AG08395 (cell line): Measurements from ENCODE around the gene MROH9.
A peak's percentile ranks its signal among the peaks of the same experiment; 100 is the strongest.

ENCODE experiments used
- DNase-seq: peaks from one replicate; pipeline ENCODE4 v3.0.0; 2012; ENCODE audit warnings: mixed read lengths, low spot score

Gene MROH9

GRCh38 chr1:170970256-170970655 lies 34.9 kb downstream of the MROH9 start:
- no peak for DNase-seq

- DNase-seq, result no peak
Observed at GRCh38 chr1:170978371-170978910, 43.1 kb downstream of the MROH9 start.

GRCh38 chr1:170985406-170985805 lies 50.1 kb downstream of the MROH9 start:
- DNase-seq, result no peak

- DNase-seq, result no peak
Observed at GRCh38 chr1:170986901-170987300, 51.6 kb downstream of the MROH9 start.

DNA sequence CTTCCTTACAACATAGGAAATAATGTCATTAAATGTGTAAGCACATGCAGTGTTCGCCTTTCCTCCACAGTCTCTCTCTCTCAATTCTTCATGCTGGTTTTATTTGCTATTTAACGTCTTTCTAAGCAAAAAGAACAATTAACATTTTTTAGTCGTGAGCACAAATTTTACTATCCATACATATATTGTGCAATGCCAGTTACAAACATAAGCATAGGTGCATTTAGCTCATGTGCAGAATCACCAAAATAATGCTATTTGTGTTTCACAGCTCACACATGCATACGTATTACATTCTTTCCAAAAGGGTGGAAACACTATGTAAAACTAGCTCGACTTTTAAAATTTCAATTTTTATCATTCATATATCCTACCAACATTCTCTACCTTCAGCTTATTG lies 52.1 kb downstream of the MROH9 start:
- no peak for DNase-seq

DNA sequence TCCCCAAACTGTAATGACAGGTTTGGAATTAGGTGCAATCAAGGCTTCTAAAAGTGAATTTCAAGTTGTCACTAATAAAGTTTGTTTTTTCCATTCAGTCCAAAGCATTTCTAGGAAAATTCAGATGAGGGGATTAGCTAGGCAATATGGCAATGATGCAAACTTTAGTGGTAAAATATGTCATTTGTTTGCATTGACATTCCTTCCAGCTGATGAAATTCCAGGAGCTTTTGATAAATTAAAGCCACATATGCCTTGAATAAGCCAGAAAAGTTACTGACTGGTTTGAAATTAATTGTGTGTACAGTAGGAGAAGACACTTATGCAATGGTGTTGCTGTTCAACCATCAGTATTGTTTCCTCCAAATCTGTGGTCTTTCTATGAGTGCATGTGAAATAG lies 57.8 kb downstream of the MROH9 start:
- DNase-seq, result no peak

GRCh38 chr1:170993717-170994116 lies 58.4 kb downstream of the MROH9 start:
- DNase-seq, result no peak

DNA sequence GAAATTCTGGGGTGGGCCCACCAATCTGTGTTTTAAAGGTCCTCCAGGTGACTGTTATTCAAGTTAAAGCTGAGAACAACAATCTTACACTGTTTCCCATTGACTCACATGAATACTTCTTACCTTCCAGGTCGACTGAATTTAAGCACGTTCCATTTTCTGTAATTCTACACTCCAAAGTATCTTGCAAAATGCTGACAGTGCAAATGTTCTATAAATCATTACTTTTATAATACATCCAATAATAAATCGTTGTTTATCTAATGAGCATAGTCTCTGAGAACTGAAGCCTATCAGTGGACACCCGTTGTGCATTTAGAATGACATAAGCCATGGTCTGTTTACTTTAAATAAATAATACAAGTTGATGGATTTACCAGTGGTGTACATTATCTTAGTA lies 79.5 kb downstream of the MROH9 start:
- no peak for DNase-seq

DNA sequence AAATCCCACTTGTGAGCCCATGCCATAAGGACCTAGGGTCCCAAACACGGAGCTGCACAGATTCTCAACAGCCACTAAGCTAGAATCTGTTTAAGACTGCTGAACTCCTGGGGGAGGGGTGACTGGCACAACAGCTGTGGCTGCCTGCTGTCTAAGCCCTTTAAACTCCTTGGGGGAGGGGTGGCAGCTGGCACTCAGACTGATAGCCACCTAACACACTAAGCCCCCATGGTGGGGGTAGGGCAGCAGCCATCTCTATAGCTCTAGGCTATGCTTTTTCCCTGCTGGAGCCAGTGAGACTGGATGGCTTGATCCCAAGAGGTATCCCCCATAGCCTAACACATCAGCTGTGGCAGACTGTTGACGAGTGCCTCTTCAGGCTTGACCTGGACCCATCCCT lies 82.1 kb downstream of the MROH9 start:
- no peak for DNase-seq

DNA sequence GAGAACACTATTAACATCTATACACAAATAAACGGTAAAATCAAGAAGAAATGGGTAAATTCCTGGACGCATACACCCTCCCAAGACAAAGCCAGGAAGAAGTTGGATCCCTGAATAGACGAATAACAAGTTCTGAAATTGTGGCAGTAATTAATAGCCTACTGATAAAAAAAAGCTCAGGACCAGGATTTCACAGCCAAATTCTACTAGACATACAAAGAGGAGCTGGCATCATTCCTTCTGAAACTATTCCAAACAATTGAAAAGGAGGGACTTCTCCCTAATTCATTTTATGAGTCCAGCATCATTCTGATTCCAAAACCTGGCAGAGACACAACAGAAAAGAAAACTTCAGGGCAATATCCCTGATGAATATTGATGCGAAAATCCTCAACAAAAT lies 84.6 kb downstream of the MROH9 start:
- no peak for DNase-seq

DNA sequence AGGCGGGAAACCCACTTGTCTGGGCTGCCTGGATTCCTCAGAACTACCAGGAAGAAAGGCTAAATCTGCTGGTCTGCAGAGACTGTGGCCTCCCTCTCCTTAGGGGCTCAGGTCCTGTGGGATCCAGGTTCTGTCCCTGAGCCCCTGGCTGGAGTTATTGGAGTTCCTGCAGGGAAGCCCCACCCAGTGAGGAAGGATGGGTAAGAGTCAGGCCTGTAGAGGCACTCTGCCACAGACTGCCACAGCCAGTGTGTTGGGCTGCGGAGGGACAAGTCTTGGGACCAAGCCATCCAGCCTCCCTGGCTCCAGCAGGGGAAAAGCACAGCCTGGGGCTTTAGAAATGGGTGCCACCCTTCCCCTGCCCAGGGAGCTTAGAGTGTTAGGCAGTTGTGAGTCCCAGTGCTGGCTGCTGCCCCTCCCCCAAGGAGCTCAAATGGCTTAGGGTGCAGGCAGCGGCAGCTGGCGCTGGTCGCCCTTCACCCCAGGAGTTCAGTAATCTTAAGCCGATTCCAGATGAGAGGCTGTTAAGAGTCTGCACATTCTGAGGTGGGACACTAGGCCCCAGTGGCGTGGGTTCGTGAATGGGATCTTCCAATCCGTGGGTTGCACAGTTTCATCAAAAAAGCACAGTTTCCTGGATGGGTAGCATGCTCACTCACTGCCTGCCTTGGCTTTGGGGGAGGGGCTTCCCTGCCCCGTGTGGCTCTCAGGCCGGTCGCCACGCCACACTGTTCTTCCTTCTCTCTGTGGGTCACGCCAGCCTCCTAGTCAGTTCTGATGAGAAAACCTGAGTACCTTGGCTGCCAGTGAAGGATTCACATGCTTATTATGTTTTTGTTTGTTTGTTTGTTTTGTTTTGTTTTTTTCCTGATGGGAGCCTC lies 97.7 kb downstream of the MROH9 start:
- DNase-seq, result no peak

- no peak for DNase-seq
Observed at GRCh38 chr1:171037626-171038025, 102.3 kb downstream of the MROH9 start.

DNA sequence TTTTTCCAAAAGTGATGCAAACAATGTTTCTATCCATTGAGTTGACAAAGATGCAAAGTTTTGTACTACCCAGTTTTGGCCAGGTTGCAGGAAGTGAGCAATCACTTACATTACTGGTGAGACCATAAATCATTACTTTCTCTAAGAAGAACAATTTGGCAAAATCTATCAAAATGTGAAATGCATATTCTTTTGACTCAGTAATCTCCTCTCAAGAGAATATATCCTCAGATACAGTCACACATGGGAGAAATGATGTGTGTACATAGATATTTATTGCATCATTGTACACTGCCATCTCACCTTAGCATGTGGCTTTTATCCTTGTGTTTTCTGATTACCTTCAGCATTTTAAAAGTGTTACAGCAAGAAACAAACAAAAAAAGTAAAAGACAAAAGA lies 103.0 kb downstream of the MROH9 start:
- no peak for DNase-seq

DNA sequence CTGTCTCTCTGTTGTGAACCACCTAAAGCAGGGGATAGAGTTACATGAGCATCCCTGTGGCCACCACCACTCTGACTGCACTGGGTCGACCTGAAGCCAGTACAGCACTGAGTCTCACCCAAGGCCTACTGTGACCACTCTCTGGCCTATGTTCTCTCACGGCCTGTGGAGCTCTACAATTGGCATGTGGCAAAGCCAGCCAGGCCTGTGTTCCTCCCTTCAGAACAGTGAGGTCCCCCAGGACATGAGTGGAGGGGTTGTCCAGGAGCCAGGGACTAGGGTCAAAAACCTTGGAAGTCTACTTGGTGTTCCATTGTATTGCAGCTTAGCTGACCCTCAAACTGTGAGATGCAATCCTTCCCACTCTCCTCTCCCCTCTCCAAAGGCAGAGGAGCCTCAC lies 112.7 kb downstream of the MROH9 start:
- no peak for DNase-seq

DNA sequence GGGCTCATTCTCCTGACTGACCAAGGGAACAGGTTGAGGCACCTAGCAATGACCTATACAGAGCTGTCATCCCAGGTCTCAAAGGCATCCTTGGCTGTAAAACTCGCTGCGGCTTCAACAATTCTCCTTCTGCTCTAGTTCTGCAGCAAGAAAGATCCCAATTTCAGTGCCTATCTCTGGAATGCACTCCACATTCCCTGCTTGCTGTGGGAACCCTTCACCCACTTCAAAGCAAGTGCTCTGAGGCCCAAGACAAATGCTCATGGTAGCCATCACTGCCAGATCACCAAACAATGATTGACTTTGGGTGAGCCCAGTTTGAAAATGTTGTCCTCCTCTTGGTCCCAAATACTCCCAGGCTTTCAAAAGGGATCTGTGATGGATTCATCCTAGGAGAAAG lies 117.6 kb downstream of the MROH9 start:
- DNase-seq, result no peak

DNA sequence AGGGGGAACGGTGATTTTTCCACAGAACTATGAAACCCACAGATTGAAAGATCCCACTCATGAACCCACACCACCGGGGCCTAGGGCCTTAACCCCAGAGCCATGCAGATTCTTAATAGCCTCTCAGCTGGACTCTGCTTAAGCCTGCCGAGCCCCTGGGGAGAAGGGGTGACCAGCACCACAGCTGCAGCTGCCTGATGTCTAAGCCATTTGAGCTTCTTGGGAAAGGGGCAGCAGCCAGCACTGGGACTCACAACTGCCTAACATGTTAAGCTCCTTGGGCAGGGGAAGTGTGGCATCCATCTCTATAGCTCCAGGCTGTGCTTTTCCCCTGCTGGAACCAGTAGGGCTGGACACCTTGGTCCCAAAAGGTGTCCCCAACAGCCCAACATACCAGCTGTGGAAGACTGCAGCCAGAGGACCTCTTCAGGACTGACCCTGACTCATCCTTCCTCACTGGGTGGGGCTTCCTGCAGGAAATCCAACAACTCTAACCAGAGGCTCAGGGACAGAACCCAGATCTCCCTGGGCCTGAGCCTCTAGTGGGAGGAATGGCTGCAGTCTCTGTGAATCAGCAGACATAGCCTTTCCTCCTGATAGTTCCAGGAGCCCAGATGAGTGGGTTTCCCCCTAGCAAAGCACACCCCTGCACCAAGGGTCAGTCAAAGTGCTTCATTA lies 120.8 kb downstream of the MROH9 start:
- no peak for DNase-seq

- DNase-seq, result no peak
Observed at GRCh38 chr1:171061425-171062143, 126.2 kb downstream of the MROH9 start.

DNA sequence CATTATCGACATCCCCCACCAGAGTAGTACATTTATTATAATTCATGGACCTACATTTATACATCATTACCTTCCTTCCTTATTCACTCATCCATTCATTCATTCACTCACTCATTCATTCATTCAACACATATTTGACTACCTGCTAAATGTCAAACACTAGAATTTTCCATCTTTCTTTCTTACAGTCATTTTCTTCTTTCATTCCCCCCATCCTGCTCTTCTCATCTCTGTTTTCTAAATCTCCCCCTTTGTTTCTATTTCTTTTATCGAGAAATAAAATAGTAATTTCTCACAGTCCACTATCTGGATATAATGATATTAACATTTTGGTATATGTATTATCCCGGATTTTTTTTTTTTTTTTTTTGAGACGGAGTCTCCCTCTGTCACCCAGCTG lies 127.6 kb downstream of the MROH9 start:
- DNase-seq, result no peak

DNA sequence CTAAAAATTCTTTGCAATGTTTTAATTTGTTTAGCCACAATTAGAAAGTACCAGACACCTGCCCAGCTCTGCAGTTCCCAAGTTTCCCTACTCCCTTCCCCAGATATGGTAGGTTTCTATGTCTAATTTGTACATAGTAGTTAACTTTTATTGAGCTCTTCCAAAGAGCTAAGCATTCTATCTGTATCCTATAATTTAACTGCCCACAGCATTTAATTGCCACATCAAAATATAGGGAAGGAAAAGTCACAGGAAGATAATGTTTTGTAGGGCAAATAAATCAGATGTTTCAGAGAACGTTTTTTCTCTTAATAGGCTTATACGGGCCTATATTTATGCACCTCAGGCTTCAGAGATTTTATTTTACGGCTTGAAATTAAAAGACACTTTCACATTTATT lies 139.7 kb downstream of the MROH9 start:
- DNase-seq, result no peak

DNA sequence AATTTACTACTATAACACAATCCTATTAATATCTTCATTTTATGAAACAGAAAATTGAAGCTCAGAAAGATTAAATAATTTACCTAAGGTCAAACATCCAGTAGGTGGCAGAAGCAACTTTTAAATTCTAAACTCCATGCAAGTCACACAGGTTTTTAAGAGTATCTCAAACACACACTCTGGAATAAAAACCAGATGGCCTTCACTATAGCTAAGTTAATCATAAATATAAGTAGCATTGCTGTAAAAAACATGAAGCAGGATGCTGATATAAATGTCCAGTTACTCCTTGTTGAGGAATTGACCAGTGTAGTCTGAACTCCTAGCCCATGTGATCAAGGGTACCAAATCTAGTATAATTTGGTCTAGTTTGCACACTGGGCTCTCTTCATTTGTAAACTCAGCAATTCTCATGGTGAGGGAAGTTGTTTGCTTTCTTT lies 146.0 kb downstream of the MROH9 start:
- DNase-seq, result peak; percentile 17

- no peak for DNase-seq
Observed at GRCh38 chr1:171081763-171082201, 146.4 kb downstream of the MROH9 start.

- no peak for DNase-seq
Observed at GRCh38 chr1:171082606-171083005, 147.3 kb downstream of the MROH9 start.

DNA sequence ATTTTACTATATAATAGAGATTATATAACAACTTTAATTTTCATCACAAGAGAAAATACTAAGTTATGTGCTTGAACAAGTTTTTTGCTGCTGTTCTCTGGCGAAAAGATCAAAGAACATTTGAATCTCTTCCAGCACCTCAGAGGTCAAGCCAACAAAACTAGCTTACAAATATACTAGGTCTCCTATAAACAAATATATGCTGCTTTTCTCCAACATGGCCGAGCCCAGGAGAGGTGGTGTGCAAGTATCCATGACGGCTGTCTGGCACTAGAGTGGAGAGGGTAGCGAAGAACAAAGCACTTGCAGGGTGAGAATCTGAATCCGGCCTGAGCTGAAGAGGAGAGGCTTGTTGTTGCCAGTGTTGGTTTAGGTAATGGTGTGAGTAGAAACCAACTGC lies 147.9 kb downstream of the MROH9 start:
- DNase-seq, result no peak
